CD4-positive, alpha-beta T cell treated with Interleukin-4 for 4 hours (primary cell): Measurements from ENCODE around the gene PWP2.
A peak's percentile ranks its signal among the peaks of the same experiment; 100 is the strongest.

ENCODE experiments used
- DNase-seq: peaks from one replicate; pipeline ENCODE4 v3.0.0-alpha.2; 2020

PWP2 gene

DNA sequence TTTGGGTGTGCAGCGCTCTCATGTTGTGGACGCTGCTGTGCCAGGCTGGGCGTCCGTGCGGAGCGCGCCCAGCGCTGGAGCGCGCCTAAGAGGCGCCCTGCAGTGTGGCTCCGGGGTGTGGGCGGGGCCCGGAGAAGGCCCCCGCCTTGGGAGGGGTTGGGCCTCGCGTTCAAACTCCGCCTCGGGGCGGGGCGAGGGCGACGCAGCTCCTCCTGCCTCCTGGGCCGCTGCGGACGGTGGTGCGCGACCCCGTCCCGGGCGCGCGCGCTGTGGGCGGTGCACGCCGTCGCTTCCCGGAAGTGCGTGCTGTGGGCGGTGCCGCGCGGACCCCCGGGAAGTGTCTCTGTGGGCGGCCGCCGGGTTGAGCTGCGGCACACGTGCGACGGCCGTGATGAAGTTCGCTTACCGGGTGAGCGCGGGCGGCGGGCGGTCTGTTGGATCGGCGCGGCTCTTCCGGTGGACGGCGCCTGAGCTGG, at the start of gene PWP2:
TSS of gene PWP2 (plus strand) at position 374 of the 476 bp plus-strand sequence. CDS start at position 392, 18 bp downstream.
- peak; percentile 49 for DNase-seq

DNA sequence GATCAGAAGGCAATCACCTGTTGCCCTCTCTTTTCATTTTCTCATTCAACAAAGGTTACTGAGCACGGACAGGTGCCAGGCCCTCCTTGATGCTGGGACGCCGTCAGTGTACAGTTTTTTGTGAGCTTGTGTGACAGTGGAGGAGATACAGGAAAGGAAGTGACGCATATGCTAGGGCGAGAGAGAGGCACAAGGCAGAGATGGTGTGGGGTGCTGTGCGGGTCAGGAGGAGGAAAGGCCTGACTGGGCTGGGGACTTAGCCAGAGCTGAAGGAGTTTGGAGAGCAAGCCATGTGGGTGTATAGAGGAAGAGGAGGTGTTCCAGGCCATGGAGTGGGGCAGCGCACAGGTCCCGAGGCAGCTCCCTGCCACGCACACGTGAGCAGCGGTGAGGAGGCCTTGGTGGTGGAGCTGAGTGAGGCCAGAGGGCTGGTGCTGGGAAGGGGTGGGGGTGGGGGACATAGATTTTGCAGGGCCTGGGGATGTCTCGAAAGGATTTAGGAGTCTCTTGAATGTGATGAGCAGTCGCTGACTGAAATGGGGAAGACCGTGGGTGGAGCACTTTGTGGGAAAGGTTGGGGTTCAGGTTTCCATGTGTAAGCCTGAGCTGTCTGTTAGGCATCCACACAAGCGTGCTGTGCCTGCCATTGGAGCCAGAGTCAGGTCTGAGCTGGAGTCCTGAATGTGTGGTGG, 49.1 kb upstream of the PWP2 start:
- DNase-seq, result peak; percentile 25

DNA sequence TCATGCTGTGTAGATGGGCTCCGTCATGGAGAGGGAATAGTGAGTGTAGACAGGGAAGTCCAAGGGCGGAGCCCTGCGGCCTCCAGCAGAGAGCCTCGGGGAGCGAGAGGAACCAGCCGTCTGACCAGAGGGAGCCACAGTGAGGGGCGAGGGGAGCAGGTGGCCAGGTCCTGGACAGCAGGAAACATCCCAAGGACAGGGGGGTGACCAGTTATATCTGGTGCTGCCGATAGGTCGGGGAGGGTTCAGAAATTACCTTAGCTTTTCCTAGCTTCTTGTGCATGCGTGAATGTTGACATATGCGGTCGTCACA, 48.6 kb upstream of the PWP2 start:
- DNase-seq, result no peak

DNA sequence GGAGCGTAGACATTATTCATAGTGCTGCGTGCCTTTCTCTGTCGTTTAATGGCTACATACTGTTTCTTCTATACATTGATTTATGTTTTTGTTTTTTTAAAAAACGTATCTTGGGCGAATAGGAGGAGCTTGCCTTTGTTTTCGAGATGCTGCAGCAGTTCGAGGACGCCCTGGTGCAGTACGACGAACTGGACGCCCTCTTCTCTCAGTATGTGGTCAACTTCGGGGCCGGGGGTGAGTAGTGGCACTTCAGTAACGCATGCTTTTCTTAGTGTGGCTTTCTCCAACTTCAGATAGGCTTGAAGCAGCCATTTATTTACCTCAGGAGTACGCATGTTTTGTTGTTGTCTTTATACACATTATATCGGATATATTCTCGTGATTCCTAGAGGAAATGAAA, 48.2 kb upstream of the PWP2 start:
- no peak for DNase-seq

DNA sequence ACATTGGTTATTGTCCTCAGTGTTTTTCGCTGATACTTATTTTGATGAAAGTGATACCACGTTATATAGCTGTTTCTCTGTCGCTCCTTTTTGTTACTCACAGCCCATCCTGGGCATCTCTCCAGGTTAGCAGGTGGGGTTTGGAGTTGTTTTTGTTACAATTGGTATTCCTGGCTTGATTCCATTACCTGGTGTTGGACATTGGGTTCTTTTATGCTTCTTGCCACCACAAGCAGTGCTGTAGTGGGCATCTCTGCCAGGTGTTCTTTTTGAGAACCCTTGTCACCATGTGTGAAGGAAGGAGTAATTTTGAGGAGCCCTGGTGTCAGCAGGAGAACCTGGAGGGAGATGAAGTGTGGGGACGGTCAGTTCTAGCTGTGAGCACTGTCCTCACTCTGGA, 47.5 kb upstream of the PWP2 start:
- DNase-seq, result no peak

DNA sequence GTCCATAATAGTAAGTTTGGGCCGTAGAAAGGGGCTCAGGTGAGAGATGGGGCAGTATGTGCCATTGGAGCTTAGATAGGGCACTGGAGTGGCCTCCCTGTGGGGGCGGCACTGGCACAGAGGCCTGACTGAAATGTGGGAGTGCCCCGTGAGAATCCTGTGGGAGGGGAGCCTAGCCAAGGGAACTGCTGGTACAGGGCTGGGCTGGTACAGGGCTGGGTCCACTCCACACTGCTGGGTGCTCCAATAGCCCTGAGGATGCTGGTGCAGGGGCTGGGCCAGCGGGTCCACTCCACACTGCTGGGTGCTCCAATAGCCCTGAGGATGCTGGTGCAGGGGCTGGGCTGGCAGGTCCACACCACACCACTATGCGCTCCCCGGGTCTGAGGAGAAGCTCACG, 44.8 kb upstream of the PWP2 start:
- DNase-seq, result no peak

DNA sequence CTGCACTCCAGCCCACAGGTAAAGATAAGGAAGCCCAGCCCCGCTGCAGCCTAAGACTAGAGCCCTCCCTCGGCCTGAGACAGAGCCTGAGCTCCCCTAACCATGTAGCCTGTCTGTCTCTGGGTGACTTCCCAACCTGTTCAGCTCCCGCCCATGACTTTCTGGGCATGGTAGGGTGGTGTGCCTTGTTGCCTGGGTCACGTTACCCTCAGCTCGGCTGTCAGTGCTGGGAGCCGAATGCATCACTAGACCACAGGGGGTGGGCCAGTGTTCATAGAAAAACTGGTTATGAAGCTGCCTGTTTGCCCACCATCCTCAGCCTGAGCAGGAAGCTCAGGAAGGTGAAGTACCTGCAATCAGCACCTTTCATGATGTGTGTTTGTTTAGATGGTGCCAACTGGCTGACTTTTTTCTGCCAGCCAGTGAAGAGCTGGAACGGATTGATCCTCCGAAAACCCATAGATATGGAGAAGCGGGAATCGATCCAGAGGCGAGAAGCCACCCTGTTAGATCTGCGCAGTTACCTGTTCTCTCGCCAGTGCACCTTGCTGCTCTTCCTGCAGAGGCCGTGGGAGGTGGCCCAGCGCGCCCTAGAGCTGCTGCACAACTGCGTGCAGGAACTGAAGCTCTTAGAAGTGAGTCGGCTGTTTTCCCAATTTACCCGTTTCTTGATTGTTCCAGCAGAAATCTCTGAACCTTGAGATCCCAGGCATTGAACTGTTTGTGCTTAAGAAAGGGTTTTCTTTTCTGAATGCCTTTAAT, 43.9 kb upstream of the PWP2 start:
- DNase-seq, result no peak

DNA sequence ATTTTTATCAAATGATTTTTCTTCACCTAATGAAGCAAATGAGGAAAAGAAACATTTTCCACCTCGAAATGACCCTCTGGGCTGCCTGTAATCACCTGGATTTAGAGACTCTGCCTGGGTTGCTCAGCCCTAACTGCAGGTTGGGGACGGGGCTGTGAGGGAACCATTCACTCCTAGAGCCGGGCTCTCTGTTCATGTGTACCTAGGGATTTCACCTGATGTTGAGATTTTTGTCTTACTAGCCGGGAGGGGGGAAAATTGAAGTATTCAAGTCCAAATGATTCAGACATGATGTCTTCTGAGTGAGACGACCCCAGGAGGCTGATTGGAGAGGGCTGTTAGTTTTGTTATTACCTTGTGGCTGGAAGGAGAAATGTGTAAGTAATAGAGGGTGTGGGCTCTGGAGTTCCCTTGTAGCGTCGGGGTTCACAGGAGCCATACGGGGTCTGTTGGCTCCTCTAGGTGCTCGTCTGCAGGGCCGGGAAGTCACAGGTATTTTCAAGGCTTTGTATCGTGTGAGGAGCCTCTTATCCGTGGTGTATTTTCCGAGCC, 42.3 kb upstream of the PWP2 start:
- DNase-seq, result no peak

DNA sequence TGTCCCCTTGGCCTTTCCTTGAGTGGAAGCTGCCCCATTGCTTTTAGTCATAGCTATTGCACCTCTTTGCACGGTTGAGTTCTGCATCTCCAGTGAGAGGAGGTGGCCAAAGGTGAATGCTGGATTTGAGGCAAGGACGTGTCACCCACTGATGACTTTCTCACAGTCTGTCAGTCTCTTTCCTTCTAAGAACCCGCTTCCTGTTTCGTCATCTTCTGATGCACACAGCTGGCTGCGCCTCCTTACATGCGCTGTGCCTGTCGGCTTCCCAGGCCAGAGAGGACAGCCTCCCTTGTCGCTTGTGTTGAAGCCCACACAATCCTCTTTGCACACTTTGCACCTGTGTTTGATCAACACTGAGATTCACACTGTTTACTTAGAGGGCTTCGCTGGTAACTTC, 41.8 kb upstream of the PWP2 start:
- DNase-seq, result peak; percentile 84

DNA sequence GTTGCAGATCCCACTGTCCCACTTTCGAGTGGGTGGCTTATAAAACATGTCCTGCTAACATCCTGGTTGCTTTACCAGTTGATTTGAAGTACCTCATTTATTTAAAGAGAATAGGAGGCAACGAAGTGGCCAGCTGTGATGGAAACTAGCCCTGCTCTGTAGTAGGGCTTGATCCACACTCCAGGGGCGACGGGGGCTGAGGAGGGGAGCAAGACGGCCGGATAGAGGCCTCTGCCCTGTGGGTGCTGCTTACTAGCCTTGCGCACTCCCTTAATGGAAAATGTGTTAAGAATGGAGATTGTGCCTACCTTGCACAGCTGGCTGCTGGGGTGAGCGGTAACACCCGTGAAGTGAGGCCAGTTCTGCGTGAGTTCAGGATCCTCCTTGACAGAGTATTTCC, 41.1 kb upstream of the PWP2 start:
- DNase-seq, result no peak

DNA sequence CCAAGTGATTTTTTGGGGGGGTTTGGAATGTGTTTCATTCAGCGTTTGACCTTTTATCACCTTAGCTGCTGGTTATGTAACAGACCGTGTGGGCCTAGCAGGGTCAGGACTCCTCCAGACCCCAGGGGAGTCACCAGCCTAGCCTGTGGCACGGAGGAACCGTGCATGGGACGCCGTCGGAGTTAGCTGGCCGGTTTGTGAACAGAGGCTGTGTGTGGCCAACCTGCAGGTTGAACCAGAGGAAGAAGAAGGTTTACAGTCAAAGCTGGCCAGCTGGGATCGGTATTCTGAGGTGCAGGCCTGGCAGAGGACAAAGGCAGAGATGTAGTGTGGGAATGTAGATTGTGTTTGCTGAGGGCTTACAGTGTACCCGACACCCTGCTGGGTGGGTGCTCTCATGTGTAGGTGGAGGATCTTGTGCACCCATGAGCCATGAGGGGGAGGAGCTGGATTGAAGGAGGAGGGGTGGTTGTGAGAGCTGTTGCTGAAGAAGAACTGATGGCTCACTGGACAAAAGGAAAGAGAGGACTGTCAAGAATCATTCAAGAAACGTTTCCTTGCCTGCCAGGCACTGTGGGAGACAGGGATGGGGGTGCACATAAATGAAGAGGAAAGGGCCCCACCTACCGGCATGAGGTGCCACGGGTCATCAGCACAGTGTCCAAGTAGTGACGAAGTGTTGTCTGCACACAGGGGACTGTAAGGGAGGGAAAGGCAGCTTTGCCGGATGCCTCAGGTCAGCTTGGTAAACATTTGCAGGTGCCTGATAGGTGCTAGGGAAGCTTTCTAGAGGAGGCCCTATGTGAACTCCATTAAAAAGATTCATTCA, 40.0 kb upstream of the PWP2 start:
- DNase-seq, result no peak

DNA sequence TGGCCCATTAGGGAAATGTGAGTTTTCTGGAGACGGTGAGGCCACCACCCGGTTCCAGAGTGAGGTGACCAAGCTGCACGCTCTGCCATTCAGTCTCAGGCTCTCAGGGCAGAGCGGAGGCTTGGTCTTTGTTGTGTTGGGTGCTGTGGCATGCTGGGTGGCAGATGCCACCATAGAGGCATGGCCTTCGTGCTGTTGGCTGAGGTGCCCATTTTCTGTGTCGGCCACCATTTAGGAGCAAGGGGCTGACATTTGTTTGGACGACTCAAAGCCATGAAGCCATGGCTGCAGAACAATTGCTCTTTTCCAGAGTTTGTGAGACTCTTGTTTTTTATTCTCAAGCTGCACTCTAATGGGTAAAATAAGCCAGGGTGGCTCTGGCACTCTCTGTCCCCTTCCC, 36.8 kb upstream of the PWP2 start:
- DNase-seq, result no peak

DNA sequence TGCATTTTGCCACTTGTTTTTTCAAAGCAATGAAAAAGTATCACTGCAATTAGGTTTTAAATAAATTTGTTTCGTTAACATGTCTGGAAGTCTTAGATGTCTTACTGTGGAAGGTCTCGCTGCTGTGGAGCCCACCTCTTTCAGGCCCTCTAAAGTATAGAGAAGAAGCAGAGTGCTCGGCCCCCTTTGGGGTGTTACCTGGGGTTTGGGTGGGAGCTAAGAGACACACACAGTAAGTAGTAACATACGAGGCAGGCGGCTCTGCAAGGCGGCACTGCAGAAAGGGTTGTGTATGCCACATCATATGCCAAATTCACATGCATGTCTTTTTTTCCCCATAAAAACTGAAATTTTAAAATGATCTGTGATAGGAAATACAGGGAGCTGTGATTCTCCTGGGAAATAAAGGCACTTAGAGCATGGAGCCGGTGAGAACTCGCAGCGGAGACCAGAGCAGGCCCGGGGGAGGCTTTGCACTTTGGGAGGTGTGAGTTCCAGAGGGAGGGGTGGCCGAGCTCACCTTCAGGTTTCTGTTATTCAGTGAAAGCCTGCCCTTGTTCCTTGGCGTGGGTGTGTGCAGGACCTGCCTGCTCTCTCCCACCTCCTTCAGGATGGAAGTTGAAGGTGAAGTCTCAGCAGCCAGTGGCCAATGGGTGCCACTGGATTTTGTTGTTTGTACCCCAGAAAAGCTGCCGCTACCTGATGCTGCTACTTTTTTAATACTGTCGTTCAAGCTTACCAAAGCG, 35.7 kb upstream of the PWP2 start:
- DNase-seq, result no peak

DNA sequence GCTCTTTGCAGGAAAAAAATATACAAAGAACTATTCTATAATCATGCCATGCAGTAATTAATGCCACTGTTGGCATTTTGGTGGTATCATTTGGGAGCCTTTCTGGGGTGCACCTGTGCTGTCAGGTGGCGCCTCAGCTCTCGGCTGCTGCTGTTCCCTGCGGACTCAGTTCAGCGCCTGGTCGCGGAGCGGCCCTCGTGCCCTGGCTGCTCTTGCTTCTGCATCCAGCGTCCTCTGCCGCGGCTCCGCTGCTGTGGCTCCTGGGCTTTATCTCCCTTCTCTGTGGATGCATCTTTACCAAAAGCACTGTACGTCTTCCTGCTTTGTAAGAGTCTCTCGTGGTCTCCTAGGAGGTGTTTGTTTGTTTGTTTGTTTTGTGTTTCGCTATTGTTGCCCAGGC, 35.1 kb upstream of the PWP2 start:
- no peak for DNase-seq

DNA sequence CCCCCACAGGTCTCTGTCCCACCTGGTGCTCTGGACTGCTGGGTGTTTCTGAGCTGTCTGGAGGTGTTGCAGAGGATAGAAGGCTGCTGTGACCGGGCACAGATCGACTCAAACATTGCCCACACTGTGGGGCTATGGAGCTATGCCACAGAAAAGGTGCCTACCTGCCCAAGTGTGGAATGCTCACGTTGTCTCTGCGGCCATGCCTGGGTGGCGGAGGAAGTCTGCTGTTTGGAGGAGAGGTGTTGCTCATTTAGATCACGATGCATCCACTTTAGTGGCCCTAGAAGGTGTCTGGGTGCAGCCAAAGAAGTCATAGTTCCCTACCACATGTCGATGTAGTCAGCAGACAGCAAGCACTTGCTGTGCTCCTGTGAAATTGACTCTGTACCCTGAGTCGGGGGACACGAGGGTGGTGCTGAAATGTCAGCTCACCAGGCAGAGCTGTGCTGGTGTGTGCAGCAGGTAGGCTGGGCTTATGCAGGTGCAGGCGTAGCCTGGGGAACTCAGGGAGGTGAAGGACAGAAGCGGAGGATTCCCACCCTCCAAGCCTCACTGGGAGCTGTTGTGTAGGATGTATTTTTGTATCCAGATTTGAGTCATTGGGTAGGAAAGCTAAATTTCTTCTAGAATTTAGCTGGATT, 32.8 kb upstream of the PWP2 start:
- DNase-seq, result peak; percentile 34

DNA sequence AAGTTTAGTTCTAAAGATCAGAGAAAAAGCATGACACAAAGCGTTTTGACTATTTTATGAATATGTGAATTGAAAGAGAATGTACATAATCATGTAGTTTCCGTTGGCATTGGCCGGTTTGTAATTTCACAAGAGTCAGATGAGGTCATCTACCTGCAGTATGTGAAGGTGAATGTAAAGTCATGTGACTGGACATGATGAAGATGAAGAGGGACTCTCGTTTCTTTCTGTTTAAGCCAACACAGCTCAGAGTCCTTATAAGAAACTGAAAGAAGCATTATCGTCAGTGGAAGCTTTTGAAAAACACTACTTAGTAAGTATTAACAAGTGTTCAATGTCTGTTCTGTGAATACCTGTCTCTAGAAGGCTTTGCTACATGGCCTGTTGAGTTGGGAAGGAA, 30.9 kb upstream of the PWP2 start:
- no peak for DNase-seq

DNA sequence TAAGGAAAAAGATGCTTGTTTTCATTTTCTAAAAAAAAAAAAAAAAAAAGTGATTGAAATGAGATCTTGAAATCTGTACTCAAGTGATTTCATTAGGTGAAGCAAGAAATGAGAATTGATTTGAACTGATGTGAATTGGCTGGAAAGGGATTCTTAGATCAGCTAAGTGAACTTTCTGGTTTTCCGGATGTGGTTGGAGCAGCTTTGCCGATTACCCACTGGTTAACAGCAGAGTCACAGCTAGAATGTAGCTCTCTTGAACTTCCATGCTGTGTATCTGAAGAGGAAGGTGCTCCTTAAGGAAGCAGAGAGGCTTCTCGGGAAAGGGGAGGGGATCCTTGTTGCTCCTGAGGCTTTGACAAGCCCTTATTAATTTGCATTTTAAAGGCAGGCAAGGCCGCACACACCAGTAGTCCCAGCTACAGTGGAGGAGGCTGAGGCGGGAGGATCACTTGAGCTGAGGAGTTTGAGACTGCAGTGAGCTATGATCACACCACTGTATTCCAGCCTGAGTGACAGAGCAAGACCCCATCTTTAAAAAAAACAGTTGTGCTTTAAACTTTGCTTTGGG, 28.7 kb upstream of the PWP2 start:
- peak; percentile 16 for DNase-seq

DNA sequence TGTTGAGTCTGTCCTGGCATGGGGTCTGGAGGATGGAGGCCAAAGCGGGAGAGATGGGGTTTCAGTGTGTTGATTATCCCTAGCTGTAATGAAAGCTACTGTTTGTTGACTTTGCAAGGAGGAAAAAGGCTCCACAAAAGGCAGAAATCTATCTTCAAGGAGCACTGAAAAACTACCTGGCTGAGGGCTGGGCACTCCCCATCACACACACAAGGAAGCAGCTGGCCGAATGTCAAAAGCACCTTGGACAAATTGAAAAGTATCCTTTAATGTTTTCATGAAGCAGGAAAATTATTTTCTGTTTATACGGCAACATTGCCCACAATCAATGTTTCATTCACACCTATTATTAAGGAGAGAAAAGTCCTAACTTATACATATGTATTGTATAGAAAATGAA, 27.8 kb upstream of the PWP2 start:
- DNase-seq, result no peak

DNA sequence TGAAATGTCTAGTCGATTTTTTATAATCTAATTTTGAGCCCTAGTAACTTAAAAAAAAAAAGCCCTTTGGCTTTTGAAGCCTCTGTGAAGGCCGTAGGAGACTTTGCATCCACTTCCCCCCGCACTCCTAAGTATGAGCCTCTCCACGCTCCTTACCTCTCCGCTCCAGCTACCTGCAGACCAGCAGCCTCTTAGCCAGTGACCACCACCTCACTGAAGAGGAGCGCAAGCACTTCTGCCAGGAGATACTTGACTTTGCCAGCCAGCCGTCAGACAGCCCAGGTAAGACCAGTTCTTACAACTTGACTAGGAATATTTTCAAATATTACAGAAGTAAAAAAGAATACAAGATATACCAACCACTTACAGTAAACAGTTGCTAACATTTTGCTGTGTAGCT, 27.4 kb upstream of the PWP2 start:
- DNase-seq, result no peak

DNA sequence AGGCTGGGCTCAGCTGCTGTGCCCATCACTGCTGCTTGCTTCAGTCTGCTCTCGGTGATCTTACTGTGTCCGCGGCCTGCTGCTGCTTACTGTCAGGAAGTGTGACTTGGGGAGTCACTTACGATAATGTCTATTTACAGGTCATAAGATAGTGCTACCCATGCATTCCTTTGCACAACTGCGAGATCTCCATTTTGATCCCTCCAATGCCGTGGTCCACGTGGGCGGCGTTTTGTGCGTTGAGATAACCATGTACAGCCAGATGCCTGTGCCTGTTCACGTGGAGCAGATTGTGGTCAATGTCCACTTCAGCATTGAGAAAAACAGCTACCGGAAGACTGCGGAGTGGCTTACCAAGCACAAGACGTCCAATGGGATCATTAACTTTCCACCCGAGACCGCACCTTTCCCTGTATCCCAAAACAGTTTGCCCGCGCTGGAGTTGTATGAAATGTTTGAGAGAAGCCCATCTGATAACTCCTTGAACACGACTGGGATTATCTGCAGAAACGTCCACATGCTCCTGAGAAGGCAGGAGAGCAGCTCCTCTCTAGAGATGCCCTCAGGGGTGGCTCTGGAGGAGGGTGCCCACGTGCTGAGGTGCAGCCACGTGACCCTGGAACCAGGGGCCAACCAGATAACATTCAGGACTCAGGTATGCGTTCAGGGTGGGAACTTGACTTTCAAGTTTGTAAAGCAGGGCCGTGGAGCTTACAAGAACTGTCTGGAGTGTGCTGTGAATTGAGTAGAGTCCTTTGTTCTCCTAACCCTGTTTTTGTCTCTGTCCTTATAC, 24.4 kb upstream of the PWP2 start:
- no peak for DNase-seq
